Measurements from ENCODE around the gene CX3CL1.

DNA sequence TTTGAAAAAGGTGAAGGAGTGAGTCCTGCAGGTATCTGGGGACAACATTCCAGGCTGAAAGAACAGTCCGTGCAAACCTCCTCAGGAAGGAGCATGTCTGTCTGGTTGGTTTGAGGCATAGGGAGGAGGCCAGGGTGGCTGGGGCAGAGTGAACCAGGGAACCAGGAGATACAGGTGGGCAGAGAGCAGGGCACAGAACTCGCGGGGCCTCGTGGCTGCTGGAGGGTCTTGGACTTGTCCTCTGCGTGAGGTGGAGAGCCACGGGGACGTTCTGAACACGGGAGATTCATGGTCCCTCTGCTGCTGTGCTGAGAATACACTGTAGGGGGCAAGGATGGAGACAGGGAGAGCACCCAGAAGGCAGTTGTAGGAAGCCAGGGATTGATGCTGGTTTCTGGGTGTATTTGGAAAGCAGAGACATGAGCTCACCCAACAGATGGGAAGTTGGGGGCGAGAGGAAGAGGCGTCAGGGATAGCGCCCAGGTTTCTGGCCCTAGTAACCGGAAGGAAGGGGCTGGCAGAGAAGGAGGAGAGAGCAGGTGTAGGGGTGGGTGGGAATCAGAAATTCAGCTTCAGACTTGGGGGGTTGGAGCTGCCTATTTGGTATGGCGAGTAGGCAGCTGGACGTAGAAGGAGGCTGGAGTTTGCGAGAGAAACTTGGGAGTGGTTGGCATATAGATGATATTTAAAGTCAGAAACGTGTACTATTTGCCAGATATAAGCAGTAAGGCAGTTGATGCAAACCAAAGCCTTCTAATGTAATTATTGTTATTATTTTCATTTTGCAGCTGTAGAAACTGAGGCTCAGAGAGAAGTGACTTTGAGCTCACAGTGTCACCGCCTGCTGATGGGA lies 31.9 kb downstream of the CX3CL1 start, which contains the start of gene CCL17:
- no peak for TF ChIP-seq EP300 (IDR thresholded peaks at IDR 0.05)
- TF ChIP-seq, protein P1, sequence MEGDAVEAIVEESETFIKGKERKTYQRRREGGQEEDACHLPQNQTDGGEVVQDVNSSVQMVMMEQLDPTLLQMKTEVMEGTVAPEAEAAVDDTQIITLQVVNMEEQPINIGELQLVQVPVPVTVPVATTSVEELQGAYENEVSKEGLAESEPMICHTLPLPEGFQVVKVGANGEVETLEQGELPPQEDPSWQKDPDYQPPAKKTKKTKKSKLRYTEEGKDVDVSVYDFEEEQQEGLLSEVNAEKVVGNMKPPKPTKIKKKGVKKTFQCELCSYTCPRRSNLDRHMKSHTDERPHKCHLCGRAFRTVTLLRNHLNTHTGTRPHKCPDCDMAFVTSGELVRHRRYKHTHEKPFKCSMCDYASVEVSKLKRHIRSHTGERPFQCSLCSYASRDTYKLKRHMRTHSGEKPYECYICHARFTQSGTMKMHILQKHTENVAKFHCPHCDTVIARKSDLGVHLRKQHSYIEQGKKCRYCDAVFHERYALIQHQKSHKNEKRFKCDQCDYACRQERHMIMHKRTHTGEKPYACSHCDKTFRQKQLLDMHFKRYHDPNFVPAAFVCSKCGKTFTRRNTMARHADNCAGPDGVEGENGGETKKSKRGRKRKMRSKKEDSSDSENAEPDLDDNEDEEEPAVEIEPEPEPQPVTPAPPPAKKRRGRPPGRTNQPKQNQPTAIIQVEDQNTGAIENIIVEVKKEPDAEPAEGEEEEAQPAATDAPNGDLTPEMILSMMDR (IDR thresholded peaks at IDR 0.05): no peak
- no peak for TF ChIP-seq POLR2A (IDR thresholded peaks at IDR 0.05)

Data from ovary (tissue), 3 donors.